H9 (cell line): ENCODE measurements around the gene TCFL5. TPM values are rescaled to one million over a fixed set of nuclear protein-coding genes. Genes with fewer than 3 reads are reported as not detected.

Source experiments
- DNase-seq: peaks from one replicate; pipeline ENCODE4 v3.0.0-alpha.2; 2017
- H2AFZ ChIP-seq: one replicate; pipeline ENCODE4 v1.6.1; 2013; ENCODE audit warnings: mild to moderate bottlenecking, low read length, control low read depth, moderate library complexity
- H2AK5ac ChIP-seq: 2 replicates; pipeline ENCODE4 v1.6.1; 2013; ENCODE audit warnings: low read length, control low read depth, mixed read lengths; ENCODE audit not compliant: insufficient read length
- H2BK120ac ChIP-seq: one replicate; pipeline ENCODE4 v1.6.1; 2013; ENCODE audit warnings: low read depth, mild to moderate bottlenecking, low read length, control low read depth, inconsistent platforms; ENCODE audit not compliant: poor library complexity, severe bottlenecking
- H2BK12ac ChIP-seq: 2 replicates; pipeline ENCODE4 v1.6.1; 2013; ENCODE audit warnings: low read length, control low read depth, mixed read lengths, low read depth; ENCODE audit not compliant: insufficient read length
- H2BK15ac ChIP-seq: 2 replicates; pipeline ENCODE4 v1.6.1; 2013; ENCODE audit warnings: low read depth, low read length, control low read depth
- H2BK20ac ChIP-seq: one replicate; pipeline ENCODE4 v1.6.1; 2013; ENCODE audit warnings: low read depth, mild to moderate bottlenecking, low read length, control low read depth, inconsistent platforms; ENCODE audit not compliant: poor library complexity, severe bottlenecking
- H2BK5ac ChIP-seq: 2 replicates; pipeline ENCODE4 v1.6.1; 2013; ENCODE audit warnings: low read length, control low read depth, mixed read lengths; ENCODE audit not compliant: insufficient read length
- H3K14ac ChIP-seq: 2 replicates; pipeline ENCODE4 v1.6.1; 2013; ENCODE audit warnings: low read length, control low read depth; ENCODE audit not compliant: insufficient read depth
- H3K18ac ChIP-seq: 2 replicates; pipeline ENCODE4 v1.6.1; 2013; ENCODE audit warnings: low read depth, mild to moderate bottlenecking, mixed read lengths, low read length, control low read depth; ENCODE audit not compliant: insufficient read length
- H3K23ac ChIP-seq: 2 replicates; pipeline ENCODE4 v1.6.1; 2013; ENCODE audit warnings: low read length, control low read depth, mixed read lengths, low read depth; ENCODE audit not compliant: insufficient read length
- H3K23me2 ChIP-seq: 2 replicates; pipeline ENCODE4 v1.6.1; 2013; ENCODE audit warnings: low read depth, mild to moderate bottlenecking, mixed read lengths, low read length, control low read depth; ENCODE audit not compliant: insufficient read length, poor library complexity, severe bottlenecking
- H3K27ac ChIP-seq: 2 replicates; pipeline ENCODE4 v1.5.1; 2013; ENCODE audit warnings: low read length, control low read depth, mixed read lengths, low read depth; ENCODE audit not compliant: insufficient read length
- H3K27me3 ChIP-seq: 2 replicates; pipeline ENCODE4 v1.6.1; 2013; ENCODE audit warnings: low read length, control low read depth, inconsistent platforms; ENCODE audit not compliant: insufficient read depth
- H3K4ac ChIP-seq: 2 replicates; pipeline ENCODE4 v1.6.1; 2013; ENCODE audit warnings: low read depth, mild to moderate bottlenecking, control low read depth, inconsistent platforms, low read length, moderate library complexity
- H3K4me1 ChIP-seq: 2 replicates; pipeline ENCODE4 v1.6.1; 2013; ENCODE audit warnings: low read length, control low read depth, inconsistent platforms; ENCODE audit not compliant: insufficient read depth
- H3K4me2 ChIP-seq: 2 replicates; pipeline ENCODE4 v1.6.1; 2013; ENCODE audit warnings: low read length, control low read depth, mixed read lengths; ENCODE audit not compliant: insufficient read length, insufficient read depth
- H3K56ac ChIP-seq: 2 replicates; pipeline ENCODE4 v1.6.1; 2013; ENCODE audit warnings: low read depth, mild to moderate bottlenecking, mixed read lengths, low read length, control low read depth; ENCODE audit not compliant: insufficient read length
- H3K79me1 ChIP-seq: 2 replicates; pipeline ENCODE4 v1.6.1; 2013; ENCODE audit warnings: low read depth, mild to moderate bottlenecking, moderate library complexity, low read length, control low read depth, inconsistent platforms; ENCODE audit not compliant: insufficient read depth, poor library complexity, severe bottlenecking
- H3K79me2 ChIP-seq: 2 replicates; pipeline ENCODE4 v1.6.1; 2013; ENCODE audit warnings: low read length, control low read depth, inconsistent platforms; ENCODE audit not compliant: insufficient read depth
- H3K9ac ChIP-seq: 2 replicates; pipeline ENCODE4 v1.6.1; 2013; ENCODE audit warnings: low read length, control low read depth, mixed read lengths; ENCODE audit not compliant: insufficient read length; ENCODE audit errors: extremely low read depth
- H3K9me3 ChIP-seq: one replicate; pipeline ENCODE4 v1.6.1; 2013; ENCODE audit warnings: low read depth, low read length, inconsistent platforms; ENCODE audit not compliant: control insufficient read depth
- H3T11ph ChIP-seq: one replicate; pipeline ENCODE4 v1.6.1; 2013; ENCODE audit warnings: mild to moderate bottlenecking, low read length, control low read depth, inconsistent platforms
- H4K20me1 ChIP-seq: one replicate; pipeline ENCODE4 v1.6.1; 2013; ENCODE audit not compliant: control insufficient read depth, insufficient read length, insufficient read depth
- H4K5ac ChIP-seq: 2 replicates; pipeline ENCODE4 v1.6.1; 2013; ENCODE audit warnings: low read depth, mild to moderate bottlenecking, mixed read lengths, low read length, control low read depth; ENCODE audit not compliant: insufficient read length
- H4K8ac ChIP-seq: replicated peaks from 2 replicates; pipeline ENCODE4 v1.6.1; 2013; ENCODE audit warnings: low read length, control low read depth, mixed read lengths, low read depth; ENCODE audit not compliant: insufficient read length
- H4K91ac ChIP-seq: 2 replicates; pipeline ENCODE4 v1.6.1; 2013; ENCODE audit warnings: low read depth, mild to moderate bottlenecking, moderate library complexity, mixed read lengths, low read length, control low read depth; ENCODE audit not compliant: insufficient read length
- H3K27ac Mint-ChIP-seq, 3 experiments: 2 replicates in 2 of 3; 3 replicates in 1 of 3; pipeline ENCODE4 v1.8.0; 2020 to 2021; ENCODE audit warnings: mixed read lengths in 3 of 3, mild to moderate bottlenecking in 1 of 3, moderate library complexity in 1 of 3
- H3K27me3 Mint-ChIP-seq: 2 replicates; pipeline ENCODE4 v1.8.0; 2021; ENCODE audit warnings: low read depth, mild to moderate bottlenecking, moderate library complexity, mixed read lengths
- H3K36me3 Mint-ChIP-seq, 3 experiments: 2 replicates in 2 of 3; 3 replicates in 1 of 3; pipeline ENCODE4 v1.8.0; 2020 to 2021; ENCODE audit warnings: low read depth in 3 of 3, mixed read lengths in 3 of 3; ENCODE audit not compliant: insufficient read depth in 1 of 3
- H3K4me1 Mint-ChIP-seq, 2 experiments: 2 replicates each; pipeline ENCODE4 v1.8.0; 2020; ENCODE audit warnings: mixed read lengths in 2 of 2
- H3K4me3 Mint-ChIP-seq, 2 experiments: 2 replicates in 1 of 2; 3 replicates in 1 of 2; pipeline ENCODE4 v1.8.0; 2020 to 2021; ENCODE audit warnings: mild to moderate bottlenecking in 2 of 2, mixed read lengths in 2 of 2, moderate library complexity in 1 of 2
- H3K9me3 Mint-ChIP-seq, 2 experiments: 2 replicates in 1 of 2; 3 replicates in 1 of 2; pipeline ENCODE4 v1.8.0; 2020; ENCODE audit warnings: mild to moderate bottlenecking in 2 of 2, mixed read lengths in 2 of 2, moderate library complexity in 1 of 2
- CTCF ChIP-seq: fragments of 200-600 bp; sonication (generic); conservative IDR thresholded peaks from 3 replicates; pipeline ENCODE4 v1.8.0; 2021; ENCODE audit warnings: antibody characterized with exemption, mild to moderate bottlenecking
- WGBS: extraction: QIAGEN DNeasy Blood & Tissue Kit; methylation state at CpG from one replicate; pipeline ENCODE4 v1.1.7; 2013; ENCODE audit warnings: missing lambda C conversion rate, low lambda C conversion rate, mixed read lengths; ENCODE audit not compliant: insufficient read length; ENCODE audit errors: extremely low coverage; 5-methylcytosine and 5-hydroxymethylcytosine counted together
- total RNA-seq: library from RNA; stranded (reverse); gene quantifications from 2 replicates; pipeline ENCODE4 v1.2.1, GENCODE V29; 2021

Gene TCFL5
- total RNA-seq, 1 experiment from 2014 or later = 16.4 TPM

GRCh38 chr20:62830821-62831220 is 30.8 kb downstream of the TCFL5 start:
- DNase-seq = no peak
- no peak overlapping the region for H2BK12ac ChIP-seq
- H4K91ac ChIP-seq = no peak overlapping the region
- no peak overlapping the region for H3K4me2 ChIP-seq
- no peaks in the 10 kb centered on the region for H3K27me3 ChIP-seq
- no peak overlapping the region for H3K23ac ChIP-seq
- H2BK5ac ChIP-seq = no peak overlapping the region
- no peak for TF ChIP-seq CTCF
- H3K14ac ChIP-seq = no peak overlapping the region; the same call in 1 of the 2 replicates
- H3K18ac ChIP-seq = no peak overlapping the region
- H4K5ac ChIP-seq = no peak overlapping the region
- Mint-ChIP-seq H3K9me3 (0 out of 5 replicates have a peak, but pooled peaks cover 0 to 3% of the 10 kb centered on the region in 2 experiments), H3K36me3 (peaks cover 0 to 35% (median 19%) of the 10 kb centered on the region in 3 experiments; a peak in 4 of 7 replicates), H3K27ac (no peak overlapping the region; a peak in 1 of 7 replicates), H3K4me3 (no peak overlapping the region), H3K27me3 (no peaks in the 10 kb centered on the region), H3K4me1 (peaks cover 12 to 22% of the 10 kb centered on the region in 2 experiments)
- H2BK120ac ChIP-seq = no peak overlapping the region
- H3K56ac ChIP-seq = no peak overlapping the region
- H3K9ac ChIP-seq = no peak overlapping the region
- no peak overlapping the region for H2BK20ac ChIP-seq
- no peak overlapping the region for H4K8ac ChIP-seq
- no peak overlapping the region for H3T11ph ChIP-seq
- peaks cover 2% of the 10 kb centered on the region; the same call in 1 of the 2 replicates for H3K4me1 ChIP-seq
- no peak overlapping the region for H2AK5ac ChIP-seq
- no peak overlapping the region for H3K4ac ChIP-seq
- H3K79me1 ChIP-seq = no peaks in the 10 kb centered on the region
- H3K79me2 ChIP-seq = no peaks in the 10 kb centered on the region
- H4K20me1 ChIP-seq = no peaks in the 10 kb centered on the region
- no peak overlapping the region for H3K27ac ChIP-seq
- no peak overlapping the region for H2BK15ac ChIP-seq
- no peak overlapping the region for H2AFZ ChIP-seq
- H3K23me2 ChIP-seq = no peaks in the 10 kb centered on the region
- no peaks in the 10 kb centered on the region for H3K9me3 ChIP-seq
- no CpG with 5 or more reads among the region's 22 CpGs for WGBS
